Vagina (tissue), 2 donors: ENCODE measurements around the gene KLK8.

Experiments used
- CTCF ChIP-seq, 3 experiments: fragments of 450-650 bp in 2 of 3; fragments of 200-600 bp in 1 of 3; sonication (generic) in 1 of 3; IDR thresholded peaks; one replicate each; pipeline ENCODE4 v1.5.1; 2017 to 2019; ENCODE audit warnings: antibody characterized with exemption in 3 of 3, mild to moderate bottlenecking in 2 of 3, moderate library complexity in 2 of 3
- POLR2A ChIP-seq, 2 donors: fragments of 450-650 bp; IDR thresholded peaks; one replicate each; pipeline ENCODE4 v1.6.1; 2017; ENCODE audit warnings: antibody characterized with exemption in 2 of 2, mild to moderate bottlenecking in 2 of 2, moderate library complexity in 2 of 2

GRCh38 chr19:51000981-51001380 is 423 bp downstream of the KLK8 start:
- no peak for TF ChIP-seq CTCF (IDR thresholded peaks at IDR 0.05)
- no peak for TF ChIP-seq POLR2A (IDR thresholded peaks at IDR 0.05)
